ENCODE data around the gene HEMGN.

- TF ChIP-seq, protein P1, sequence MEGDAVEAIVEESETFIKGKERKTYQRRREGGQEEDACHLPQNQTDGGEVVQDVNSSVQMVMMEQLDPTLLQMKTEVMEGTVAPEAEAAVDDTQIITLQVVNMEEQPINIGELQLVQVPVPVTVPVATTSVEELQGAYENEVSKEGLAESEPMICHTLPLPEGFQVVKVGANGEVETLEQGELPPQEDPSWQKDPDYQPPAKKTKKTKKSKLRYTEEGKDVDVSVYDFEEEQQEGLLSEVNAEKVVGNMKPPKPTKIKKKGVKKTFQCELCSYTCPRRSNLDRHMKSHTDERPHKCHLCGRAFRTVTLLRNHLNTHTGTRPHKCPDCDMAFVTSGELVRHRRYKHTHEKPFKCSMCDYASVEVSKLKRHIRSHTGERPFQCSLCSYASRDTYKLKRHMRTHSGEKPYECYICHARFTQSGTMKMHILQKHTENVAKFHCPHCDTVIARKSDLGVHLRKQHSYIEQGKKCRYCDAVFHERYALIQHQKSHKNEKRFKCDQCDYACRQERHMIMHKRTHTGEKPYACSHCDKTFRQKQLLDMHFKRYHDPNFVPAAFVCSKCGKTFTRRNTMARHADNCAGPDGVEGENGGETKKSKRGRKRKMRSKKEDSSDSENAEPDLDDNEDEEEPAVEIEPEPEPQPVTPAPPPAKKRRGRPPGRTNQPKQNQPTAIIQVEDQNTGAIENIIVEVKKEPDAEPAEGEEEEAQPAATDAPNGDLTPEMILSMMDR (IDR thresholded peaks at IDR 0.05; ENCODE audit: low read length), result no peak
- no peak for TF ChIP-seq EZH2 (optimal IDR thresholded peaks at IDR 0.05; ENCODE audit: low read depth, low read length)
Observed at GRCh38 chr9:97934321-97935115, 3.5 kb downstream of the HEMGN start.
